Superior temporal gyrus (tissue), 1 donor: Measurements from ENCODE around the gene ZRANB2.

Source experiments
- DNase-seq: peaks from one replicate; pipeline ENCODE4 v3.0.0-alpha.2; 2016; ENCODE audit errors: extremely low spot score

The ZRANB2 gene, protein sequence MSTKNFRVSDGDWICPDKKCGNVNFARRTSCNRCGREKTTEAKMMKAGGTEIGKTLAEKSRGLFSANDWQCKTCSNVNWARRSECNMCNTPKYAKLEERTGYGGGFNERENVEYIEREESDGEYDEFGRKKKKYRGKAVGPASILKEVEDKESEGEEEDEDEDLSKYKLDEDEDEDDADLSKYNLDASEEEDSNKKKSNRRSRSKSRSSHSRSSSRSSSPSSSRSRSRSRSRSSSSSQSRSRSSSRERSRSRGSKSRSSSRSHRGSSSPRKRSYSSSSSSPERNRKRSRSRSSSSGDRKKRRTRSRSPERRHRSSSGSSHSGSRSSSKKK

DNA sequence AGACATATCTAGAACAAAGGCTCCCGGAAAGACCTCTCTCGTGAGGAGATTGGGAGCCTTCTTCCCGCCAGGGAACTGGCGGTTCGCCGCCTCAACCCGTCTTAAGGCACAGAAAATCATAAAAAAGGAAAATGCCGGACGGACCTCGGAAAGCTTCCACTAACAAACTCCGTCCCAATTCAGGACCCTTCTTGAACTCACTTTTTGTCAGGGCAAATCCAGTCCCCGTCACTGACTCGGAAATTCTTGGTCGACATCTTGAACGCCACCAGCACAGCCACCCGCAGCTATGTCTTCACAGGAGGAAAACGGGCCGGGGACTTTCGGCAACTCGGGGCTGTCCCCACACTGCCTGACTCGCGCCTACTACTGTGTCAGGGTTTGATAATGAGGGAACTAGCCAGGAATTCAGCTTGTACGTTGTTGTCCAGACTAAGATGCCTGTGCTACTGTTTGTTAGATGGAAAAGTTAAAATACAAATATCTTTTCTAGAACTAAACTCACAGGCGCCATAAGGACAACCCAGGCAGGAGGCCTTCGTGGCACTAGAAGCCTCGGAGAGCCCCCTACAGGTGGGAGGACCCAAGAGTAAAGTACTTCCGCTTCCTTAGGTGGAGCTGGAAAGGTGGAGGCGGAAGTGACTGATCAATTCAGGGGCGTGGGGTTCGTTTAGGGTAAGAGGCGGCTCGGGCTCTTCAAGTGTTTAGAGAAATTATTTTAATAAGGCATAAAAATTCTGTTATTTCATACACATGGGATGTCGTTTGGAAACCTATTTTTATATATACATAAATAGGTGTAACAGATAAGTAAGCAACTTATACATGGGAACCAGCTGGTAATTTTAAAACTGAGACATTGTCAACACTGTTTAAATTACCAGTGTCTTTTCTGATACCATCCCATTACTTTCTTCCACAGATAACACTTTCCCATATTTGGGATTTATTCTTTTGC, at the start of gene ZRANB2:
TSS of gene ZRANB2 (minus strand) at position 297 of the 958 bp plus-strand sequence. CDS start at position 257, 40 bp downstream.
- peak; percentile 97 for DNase-seq

DNA sequence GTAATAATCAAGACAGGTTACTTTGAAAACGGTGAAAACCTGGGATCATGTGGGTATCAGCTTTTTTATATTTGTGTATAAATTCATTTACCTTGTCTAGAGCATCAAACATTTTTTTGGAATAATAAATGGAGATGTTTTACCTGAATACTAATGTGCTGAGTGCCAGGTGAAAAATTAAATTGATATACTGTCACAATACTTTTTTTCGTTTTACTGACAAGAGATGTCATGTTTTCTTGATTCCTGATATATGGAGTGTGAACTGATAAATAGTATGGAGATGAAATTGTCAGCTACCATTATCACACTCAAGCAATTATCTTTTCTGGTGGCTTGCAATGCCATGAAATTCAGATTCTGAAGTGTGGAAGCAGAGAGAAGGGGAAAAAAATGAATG, 47.2 kb upstream of the ZRANB2 start:
- DNase-seq: no peak

DNA sequence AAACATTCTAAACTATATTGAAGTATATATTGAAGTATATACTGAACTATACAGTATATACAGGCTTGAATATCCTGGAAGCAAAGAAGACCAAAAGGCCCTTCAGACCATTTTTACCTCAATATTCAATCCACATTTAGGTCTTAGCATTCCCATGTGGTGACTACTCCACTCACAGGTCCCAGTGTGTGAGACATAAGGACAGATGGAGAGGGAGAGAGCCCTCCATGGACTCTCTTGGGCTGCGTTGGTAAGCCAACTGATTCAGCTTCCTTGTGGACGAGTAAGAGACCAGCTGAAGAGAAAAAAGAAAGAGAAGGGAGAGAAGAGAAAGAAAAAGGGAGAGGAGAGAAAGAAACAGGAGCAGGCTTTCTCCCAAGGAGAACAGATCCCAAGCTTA, 37.3 kb upstream of the ZRANB2 start:
- no peak for DNase-seq

DNA sequence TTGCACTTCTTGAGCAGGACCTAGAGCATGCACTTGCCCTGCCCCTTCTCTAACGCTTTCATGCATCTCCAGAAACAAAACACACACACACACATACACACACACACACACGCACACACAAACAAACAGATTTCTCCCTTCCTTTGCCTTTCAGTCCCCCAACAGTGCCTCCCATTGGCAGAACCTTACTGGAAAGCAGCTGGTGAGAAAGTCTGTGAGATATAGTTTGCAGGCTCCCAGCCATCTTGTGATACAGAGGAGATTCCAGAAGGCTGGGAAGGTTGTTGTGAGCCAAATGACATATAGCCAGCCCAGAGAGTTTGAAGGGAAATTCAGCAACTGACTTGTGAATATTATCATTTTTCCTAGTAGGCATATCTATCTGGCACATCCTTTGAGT, 35.9 kb upstream of the ZRANB2 start:
- DNase-seq: no peak

DNA sequence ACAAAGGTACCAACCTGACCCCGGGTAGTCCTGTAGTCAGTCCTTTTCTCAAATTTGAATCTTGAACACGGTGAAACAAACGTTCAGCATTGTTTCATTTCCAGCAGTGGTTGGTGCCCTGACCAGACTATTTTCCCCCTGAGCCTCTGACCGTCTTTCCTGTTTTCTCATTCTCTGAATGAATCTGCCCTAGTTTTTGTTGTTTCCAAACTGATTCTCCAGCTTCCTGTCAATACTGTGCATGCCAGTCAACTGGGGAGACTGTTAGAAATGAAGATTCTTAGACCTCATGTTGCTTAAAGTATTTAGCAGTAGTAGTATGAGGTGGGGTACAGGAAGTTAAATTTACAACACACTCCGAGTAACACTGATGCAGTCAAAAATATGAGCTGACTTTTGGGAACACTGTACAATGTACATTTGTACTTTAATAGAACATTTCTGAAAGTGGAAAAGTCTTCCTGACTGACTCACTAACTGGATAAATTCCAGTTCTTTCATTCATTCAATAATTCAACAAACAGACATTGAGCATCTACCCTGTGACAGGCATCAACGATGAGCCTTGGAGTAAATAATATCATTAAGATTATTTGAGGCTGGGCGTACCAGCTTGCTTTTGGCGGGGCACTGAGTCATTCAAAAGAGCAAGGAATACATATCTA, 26.0 kb upstream of the ZRANB2 start:
- no peak for DNase-seq

DNA sequence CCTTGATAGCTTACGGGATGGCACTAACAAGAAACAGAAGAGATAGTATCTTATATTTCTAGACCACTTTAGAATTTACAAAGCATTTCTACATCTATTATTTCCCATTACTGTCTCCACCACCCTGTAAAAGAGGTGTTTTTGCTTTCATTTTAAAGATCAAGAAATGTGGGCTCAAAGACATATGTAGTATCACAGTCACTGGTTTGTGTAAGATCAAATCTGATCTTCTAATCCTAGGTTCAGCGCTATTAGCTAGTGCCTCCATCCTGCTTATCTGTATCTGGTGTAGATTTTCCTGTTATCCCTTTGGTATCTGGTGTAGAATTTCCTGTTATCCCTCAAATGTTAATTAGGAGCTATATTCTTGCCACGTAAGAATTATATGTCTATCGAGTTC, 23.6 kb upstream of the ZRANB2 start:
- no peak for DNase-seq

DNA sequence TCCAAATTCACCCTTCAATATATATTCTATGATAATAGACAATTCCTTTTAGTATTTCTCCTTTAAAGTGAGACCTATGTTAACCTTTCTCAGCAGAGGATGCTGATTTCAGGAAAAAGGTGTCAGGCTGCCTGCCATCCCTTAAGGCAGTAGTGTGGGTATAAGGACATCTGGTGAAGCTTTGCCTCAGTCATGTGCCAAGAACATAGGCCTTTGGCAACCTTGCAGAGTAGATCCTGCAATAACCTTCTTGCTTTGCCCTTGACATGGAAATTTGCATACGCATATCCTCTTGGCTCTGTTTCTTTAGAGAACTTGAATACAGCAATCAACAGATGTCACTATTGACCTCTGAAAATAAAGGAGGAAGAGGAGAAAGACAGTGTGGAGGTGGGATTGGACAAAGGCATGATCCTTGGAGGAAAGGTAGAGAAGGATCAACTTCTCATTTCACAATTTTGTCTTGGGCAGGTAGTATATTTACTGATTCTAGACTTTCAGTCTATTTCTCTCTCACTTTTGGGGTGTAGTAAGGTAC, 21.1 kb upstream of the ZRANB2 start:
- no peak for DNase-seq

DNA sequence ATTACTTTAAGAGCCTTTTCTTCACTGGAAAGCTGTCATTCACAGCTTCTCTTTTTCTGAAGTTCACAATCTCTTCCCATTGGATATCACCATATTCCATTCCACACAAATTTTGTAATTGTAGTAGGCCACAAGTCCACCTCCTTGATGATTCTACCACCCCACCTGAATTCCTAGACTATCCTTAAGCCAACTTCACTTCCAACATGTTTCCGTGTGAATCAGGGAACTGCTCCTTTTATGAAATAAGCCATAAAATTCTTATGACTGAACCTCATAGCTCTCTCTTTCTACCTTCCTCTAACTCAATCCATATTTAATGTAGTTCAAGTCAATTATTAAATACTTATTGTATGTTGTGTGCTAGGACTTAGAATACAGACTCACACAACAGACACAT, 16.6 kb upstream of the ZRANB2 start:
- no peak for DNase-seq

DNA sequence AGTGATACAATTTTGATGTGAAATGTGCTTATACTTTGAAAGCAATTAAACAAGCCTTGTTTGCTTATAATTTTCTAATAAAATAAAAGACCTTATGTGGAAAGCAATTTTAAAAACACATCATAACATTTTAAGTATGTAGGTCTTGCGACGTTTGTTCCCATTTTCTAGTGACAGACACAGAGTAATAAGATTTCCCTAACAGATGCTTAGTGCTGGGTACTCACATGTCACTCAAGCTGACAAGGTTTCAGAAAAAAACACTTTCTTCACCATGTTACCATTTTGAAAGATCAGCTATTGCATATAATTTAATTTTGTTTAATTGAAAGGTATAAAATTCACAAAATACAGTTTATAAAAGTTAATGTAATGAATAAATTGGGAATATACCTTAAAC, 14.1 kb upstream of the ZRANB2 start:
- no peak for DNase-seq

DNA sequence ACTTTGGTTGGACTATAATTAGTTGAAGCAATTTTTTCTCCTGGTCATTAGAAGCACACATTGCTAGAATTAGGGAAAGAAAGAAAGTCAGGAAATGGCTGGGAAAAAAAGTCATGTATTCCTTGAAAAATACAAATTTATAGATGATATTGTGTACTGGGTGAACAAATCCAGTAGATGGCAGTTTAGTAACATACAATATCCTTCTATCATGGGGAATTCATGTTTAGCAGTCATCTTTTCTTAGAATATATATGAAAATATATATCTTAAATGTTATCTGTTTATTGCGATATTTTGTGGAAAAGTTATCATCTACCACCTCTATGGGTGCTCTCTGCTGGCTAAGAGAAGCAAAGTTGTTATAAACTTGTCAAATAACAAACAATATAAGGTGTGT, 13.1 kb upstream of the ZRANB2 start:
- DNase-seq: peak; percentile 60

DNA sequence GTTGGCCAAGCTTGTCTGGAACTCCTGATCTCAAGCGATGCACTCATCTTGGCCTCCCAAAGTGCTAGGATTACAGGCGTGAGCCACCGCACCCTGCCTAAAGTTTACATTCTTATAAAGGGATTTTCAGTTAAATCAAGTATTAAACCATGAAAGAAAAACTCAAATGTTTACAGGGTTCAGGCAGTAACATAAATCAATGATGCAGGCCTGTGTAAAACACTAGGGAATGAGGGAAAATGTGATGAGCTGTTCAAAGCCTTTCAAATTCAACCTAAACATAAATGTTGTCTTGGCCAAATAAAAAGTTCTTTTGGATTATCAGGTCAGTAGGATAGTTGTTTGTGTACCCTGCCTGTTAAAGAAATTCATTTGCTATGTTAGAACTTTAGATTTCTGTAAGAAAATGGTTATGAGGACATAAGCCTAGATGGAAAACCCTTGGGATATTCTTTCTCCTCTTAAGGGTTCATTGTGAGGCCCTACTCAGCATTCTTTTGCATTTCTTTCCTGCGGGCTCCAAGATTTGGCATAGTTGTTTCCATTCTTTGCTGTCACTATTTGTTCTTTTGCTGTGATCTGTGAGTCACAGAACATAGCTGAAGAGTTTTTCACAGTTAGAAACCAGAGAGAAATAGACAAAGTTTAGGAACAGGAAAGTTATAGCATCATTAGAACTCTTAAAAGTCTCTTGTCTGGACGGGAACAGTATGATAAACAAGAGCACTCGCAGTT, 8.9 kb upstream of the ZRANB2 start:
- peak; percentile 40 for DNase-seq

DNA sequence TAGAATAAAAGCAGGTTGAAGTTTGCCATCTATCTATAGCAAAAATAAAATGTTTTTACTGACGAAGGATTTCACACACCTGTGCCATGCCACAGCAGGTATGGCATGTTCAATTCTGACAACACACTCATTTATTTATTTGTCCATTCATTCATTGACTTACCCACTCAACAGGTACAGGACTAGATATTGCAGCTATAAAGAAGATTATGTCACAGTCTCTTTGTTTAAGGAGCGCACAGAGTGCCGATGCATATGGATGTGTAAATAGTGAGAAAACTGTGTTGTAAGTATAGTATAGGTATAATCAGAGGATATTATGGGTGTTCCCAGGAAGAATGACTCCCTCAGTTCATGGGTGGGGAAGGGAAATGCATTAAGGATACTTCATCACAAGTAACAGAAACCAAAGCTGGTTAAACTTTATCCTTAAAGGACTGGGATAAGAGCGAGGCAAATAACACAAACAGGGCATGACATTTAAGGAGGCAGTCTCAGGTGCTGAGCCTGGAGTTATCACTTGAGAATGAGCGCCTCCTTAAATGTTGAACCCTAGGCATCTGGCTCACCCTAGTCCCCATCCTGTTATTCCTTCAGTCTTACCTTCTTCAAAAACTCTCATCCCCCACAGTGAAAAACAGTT, 7.9 kb upstream of the ZRANB2 start:
- DNase-seq: no peak

DNA sequence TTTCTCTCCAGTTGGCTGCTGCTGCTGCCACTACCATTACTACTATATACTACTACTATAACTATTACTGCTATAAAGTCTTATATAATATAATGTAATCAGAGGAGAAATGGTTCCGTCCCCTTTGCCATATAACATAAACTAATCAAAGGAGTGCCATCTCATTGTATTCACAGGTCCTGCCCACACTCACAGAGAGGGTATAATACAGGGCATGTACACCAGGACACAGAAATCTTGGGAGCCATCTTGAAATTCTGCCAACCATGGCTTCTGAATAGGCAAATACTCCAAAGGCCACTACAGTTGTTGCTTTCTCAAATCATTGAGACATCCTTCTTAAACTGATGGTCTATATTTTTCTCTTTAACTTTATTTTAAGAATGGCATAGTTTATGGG, 6.9 kb upstream of the ZRANB2 start:
- no peak for DNase-seq

DNA sequence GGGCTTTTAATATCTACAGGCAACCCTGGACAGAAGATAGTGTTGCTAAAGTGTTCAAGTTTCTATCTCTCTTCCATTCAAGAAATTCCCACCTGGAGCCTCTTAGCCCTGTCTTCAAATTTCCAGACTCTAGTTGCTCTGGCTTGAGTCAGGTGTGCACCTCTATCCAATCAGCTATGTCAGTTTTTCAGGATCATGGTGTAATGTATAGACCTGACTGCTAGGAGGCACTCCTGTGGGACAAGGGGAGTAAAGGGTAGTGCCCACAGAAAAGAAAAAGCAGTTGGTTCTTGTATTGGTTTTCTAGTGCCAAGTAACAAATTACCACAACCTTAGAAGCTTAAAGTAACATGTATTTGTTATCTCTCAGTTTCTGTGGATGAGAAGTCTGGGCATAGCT, 6.2 kb upstream of the ZRANB2 start:
- DNase-seq: no peak

DNA sequence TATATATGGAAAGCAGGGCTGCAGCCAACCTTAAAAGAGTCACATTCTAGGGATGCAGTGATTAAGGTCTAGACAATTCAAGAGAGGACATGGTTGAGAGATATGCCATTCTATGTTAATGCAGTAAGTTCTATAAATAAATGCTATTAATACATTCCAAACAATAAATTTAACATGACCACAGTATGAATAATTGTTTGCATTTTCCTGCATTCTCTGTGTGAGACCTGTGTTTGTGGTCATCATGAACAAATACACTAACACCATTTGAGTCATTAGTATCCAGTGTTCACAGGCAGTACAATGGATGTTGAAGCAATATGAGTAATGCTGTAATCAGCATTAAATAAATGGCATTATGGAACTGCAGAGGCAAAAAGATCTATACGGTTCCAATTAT, 5.5 kb upstream of the ZRANB2 start:
- no peak for DNase-seq

DNA sequence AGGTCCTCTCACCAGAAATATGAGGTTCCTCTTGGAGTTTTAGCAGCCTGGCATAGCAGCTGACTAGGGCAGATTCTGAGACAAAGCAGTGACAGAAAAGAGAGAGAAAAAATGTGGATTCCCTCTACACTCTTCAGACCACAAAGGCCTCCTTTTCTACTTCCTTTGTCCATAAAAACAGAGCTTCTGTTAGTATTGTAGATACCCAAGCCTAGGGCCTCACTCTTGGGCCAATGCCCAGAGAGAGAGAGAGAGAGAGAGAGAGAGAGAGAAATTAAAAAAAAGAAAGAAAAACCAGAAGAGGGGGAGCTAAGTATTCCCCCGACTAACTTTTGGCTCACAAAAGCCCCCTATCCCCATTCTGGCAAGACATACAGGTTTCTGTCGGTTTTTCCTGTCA, 2.4 kb upstream of the ZRANB2 start:
- peak; percentile 78 for DNase-seq

DNA sequence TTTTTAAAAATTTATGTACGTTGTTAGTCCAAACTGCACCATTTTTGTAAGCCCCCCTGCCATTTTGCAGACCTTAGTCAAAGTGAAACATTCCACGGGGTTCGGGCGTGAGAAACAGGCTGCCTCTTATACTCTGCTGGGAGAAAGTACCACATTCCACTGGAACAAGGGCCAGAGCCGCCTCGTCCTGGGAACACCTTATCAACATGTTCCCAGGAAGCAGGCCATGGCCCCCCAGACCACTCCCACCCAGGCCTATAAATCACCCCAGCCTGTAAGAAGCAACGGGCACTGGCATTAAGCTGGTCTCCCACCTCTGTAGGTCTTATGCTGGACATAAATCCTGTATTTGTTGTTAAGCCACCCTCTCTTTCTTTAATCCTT, 854 bp upstream of the ZRANB2 start:
- no peak for DNase-seq

DNA sequence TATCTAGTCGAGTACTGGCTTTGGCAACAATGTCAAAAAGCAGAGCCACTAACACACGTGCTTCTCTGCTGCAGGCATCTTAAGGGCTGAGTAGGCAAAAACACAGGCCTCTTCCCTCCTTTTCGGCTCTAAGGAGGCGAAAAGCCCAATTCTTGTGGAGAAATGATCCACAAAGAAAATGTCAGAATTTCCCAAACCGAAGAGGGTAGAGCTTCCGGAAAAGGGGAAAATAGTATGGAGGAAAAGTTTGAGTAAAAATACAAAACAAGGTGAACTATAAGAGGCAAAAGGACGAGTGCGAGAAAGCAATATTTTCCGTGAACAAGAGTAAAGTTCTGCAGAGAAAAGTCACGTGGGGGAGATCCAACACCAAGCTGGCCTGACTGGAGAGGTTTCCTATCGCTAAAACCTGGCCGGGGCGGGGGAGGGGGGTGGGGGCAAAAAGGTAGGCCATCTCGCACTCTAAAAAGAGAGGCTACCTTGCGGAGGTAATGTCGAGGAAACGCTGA, 551 bp downstream of the ZRANB2 start:
- no peak for DNase-seq

DNA sequence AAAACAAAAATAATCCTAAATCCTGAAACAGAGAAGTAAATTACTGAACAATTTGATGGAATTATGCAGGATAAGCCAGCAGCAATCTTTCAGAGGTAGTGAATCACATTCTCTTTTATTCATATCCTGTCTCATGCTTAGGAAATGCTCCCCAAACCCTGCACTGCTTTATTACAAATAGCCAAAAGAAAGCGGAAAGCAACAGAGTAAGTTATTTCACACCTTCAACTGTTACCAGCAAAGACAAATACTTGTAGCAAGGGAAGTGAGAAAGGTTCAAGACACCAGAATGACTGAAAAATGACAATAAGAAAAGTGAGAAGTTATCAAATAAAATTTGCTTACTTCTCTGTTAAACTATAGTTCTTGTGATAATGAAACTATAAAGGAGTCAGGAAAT, 6.2 kb downstream of the ZRANB2 start:
- DNase-seq: no peak

DNA sequence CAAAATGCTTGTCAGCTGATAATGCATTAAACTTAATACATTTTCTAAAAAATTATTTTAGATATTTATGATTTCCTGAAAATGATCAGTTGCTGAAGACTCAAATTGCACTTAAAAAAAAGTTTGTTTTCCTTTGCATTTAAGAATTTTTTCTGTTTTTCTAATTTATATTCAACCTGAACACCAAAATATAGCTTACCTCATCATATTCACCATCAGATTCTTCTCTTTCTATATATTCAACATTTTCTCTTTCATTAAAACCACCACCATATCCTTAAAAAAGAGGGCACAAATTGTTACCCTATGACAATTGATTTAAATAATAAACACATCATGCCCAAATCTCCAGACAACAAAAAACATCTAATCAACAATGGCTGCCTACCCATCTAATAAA, 8.6 kb downstream of the ZRANB2 start:
- DNase-seq: no peak

DNA sequence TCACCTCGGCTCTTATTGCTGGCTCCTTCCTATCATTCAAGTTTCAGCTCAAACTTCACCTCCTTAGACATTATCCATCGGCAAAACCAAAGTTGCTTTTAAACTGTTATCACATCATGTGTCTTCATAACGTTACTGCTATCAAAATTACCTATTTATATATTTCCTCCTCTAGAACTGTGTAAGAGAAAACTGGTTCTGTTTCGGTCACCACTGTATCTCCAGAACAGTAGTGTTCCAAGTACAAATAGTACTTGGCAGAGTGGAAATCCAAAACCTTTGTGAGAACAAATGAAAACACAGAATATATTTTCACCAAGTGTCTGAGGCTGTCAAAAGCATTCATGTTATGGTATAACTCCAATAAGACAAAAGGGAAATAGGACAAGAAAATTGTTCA, 9.1 kb downstream of the ZRANB2 start:
- no peak for DNase-seq
